Stimulated activated CD4-positive, alpha-beta T cell treated with anti-CD3 and anti-CD28 coated beads, Interleukin-4, amount 100 ng/mL, for 24 hours (primary cell): ENCODE results near the gene FOXG1.

Source experiments
- DNase-seq: peaks from one replicate; pipeline ENCODE4 v3.0.0-alpha.2; 2020

The FOXG1 gene

GRCh38 chr14:28777471-28778137 lies 11.0 kb downstream of the FOXG1 start:
- DNase-seq = no peak

- no peak for DNase-seq
These were observed 11.8 kb downstream of the FOXG1 start for GRCh38 chr14:28778138-28779117.

GRCh38 chr14:28779456-28779855 lies 12.9 kb downstream of the FOXG1 start:
- no peak for DNase-seq

- DNase-seq = no peak
These were observed 14.5 kb downstream of the FOXG1 start for GRCh38 chr14:28780843-28781820.

- no peak for DNase-seq
These were observed 15.7 kb downstream of the FOXG1 start for GRCh38 chr14:28782301-28782700.

GRCh38 chr14:28783664-28784063 lies 17.1 kb downstream of the FOXG1 start:
- no peak for DNase-seq

GRCh38 chr14:28784096-28785048 lies 17.8 kb downstream of the FOXG1 start:
- no peak for DNase-seq

- DNase-seq = no peak
These were observed 18.7 kb downstream of the FOXG1 start for GRCh38 chr14:28785096-28785952.

- no peak for DNase-seq
These were observed 40.9 kb downstream of the FOXG1 start for GRCh38 chr14:28807518-28807917.

GRCh38 chr14:28813810-28814209 lies 47.2 kb downstream of the FOXG1 start:
- DNase-seq = no peak
